Duodenal mucosa (tissue), 2 donors: Measurements from ENCODE around the gene C17orf67.
"Not testable (repeated sequence)": the region's sequence is repeated elsewhere in the genome, so short reads cannot be mapped to it uniquely, and the experiment has no call there.

Source experiments
- H3K27ac ChIP-seq: one replicate; pipeline ENCODE4 v1.7.0; 2013; ENCODE audit warnings: low read depth, low read length
- H3K27me3 ChIP-seq, 2 donors: one replicate each; pipeline ENCODE4 v1.7.0; 2013; ENCODE audit warnings: low read length in 2 of 2, control low read depth in 1 of 2; ENCODE audit not compliant: insufficient read depth in 2 of 2, control insufficient read depth in 1 of 2
- H3K36me3 ChIP-seq, 2 donors: one replicate each; pipeline ENCODE4 v1.7.0; 2013; ENCODE audit warnings: low read length in 2 of 2, control low read depth in 1 of 2; ENCODE audit not compliant: insufficient read depth in 2 of 2, control insufficient read depth in 1 of 2
- H3K4me1 ChIP-seq, 2 donors: one replicate each; pipeline ENCODE4 v1.7.0; 2013; ENCODE audit warnings: low read length in 2 of 2, control low read depth in 1 of 2; ENCODE audit not compliant: insufficient read depth in 2 of 2, control insufficient read depth in 1 of 2
- H3K4me3 ChIP-seq, 2 donors: one replicate each; pipeline ENCODE4 v1.7.0; 2013; ENCODE audit warnings: low read length in 2 of 2, low read depth in 1 of 2
- H3K9ac ChIP-seq, 2 donors: one replicate each; pipeline ENCODE4 v1.7.0; 2013; ENCODE audit warnings: low read length in 2 of 2, low read depth in 1 of 2
- H3K9me3 ChIP-seq, 2 donors: one replicate each; pipeline ENCODE4 v1.7.0; 2013; ENCODE audit warnings: low read length in 2 of 2, control low read depth in 1 of 2; ENCODE audit not compliant: control insufficient read depth in 1 of 2

C17orf67 gene

DNA sequence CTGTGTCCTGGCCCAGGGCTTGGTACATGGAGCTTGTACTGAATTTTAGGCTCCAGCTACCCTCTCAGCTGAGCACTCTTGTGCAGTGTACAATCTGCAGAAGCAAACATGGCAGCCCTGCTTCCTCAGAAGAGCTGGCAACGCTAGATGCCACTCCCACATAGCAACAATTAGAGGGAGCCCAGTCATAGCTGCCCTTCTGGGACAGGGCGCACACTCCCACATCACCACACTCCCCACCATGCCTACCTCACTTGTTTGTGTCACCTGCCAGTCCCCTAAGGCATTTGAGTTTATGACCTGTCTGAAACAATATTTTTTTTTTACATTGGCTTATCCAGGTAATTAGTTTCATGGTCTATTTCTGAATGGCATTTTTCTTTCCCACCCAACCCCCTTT lies 72.3 kb downstream of the C17orf67 start:
- Histone ChIP-seq H3K27ac (no peak overlapping the region), H3K9ac (no peak overlapping the region), H3K9me3 (no peaks in the 10 kb centered on the region), H3K4me3 (no peak overlapping the region), H3K27me3 (no peaks in the 10 kb centered on the region), H3K36me3 (no peaks in the 10 kb centered on the region), H3K4me1 (peaks cover 0 to 5% of the 10 kb centered on the region in 2 donors)

- H3K9ac ChIP-seq, H3K27me3 ChIP-seq, H3K4me3 ChIP-seq, H3K36me3 ChIP-seq, H3K4me1 ChIP-seq, H3K27ac ChIP-seq, H3K9me3 ChIP-seq: not testable (repeated sequence)
Measured at GRCh38 chr17:56757611-56758010, 76.1 kb downstream of the C17orf67 start.

DNA sequence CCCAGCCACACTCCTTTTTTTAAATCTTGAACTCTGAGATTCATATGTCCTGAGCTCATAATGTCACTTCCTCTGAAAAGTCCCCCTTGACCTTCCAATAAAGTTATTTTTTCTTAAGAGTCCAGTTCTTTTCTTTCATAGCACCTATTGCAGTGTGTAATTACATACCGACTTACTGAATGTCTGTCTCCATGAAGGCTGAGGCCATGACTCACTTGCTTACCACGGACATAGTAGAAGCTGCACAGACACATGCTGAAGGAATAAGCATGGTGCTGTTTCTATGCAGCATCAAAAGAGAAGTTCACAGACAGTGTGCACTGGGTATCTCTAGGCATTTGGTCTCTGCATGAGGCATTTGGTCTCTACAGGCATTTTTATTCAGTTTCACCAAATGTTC lies 77.2 kb downstream of the C17orf67 start:
- Histone ChIP-seq H3K4me1 (peaks cover 0 to 7% of the 10 kb centered on the region in 2 donors), H3K4me3 (no peak overlapping the region), H3K36me3 (no peaks in the 10 kb centered on the region), H3K27ac (no peak overlapping the region), H3K9me3 (no peaks in the 10 kb centered on the region), H3K9ac (no peak overlapping the region), H3K27me3 (no peaks in the 10 kb centered on the region)

DNA sequence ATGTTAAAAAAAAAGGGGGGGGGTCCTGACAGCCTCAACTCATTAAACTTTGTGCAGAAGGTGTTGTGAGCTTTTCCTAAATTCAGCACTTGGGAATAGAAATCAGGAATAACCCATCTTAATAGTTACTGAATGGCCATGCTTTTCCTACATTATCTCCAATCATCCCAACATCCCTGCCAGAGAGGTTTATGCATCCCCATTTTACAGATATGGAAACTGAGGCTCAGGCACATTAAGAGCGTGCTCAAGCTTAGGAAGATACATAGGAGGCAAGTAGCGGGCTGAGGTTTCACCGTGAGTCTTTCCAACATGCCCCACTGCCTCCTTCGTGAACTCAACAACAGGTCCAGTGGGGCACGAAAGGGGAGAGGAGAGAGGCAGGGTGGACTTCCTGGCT lies 78.4 kb downstream of the C17orf67 start:
- Histone ChIP-seq H3K4me3 (no peak overlapping the region), H3K36me3 (no peaks in the 10 kb centered on the region), H3K27me3 (no peaks in the 10 kb centered on the region), H3K27ac (no peak overlapping the region), H3K9me3 (no peaks in the 10 kb centered on the region), H3K4me1 (peaks cover 0 to 7% of the 10 kb centered on the region in 2 donors), H3K9ac (no peak overlapping the region)

DNA sequence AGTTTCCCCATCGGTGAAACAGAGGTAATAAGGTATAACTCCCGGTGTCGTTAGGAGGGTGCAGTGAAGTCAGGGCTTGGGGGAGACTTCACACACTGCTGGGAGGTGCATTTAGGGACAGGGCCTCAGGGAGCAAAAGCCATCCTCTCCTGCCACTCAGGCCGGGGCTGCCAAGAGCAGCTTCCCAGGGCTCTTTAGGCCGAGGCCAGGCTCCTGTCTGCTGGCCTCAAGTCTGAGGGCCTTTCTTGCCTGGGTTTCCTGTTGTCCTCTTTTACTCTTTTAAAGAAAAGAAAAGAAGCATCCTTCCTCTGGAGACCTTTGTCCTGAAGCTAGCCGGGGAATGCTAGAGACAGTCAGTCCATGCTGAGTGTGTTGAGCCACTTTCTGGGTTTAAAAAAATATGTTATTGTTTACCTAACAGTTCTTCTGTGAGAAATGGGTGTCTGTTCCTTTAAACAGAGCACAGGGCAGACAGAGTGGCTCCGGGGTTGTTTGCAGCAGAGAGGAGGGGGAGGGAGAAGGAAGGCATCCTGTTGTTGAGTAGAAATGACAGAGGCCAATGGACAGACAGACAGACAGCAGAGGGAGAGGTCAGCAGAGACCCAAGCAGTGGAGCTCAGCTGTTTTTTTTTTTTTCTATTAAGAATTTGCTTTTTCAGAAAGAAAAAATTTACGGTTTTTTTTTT lies 79.1 kb downstream of the C17orf67 start:
- Histone ChIP-seq H3K36me3 (no peaks in the 10 kb centered on the region), H3K4me3 (no peak overlapping the region), H3K9me3 (no peaks in the 10 kb centered on the region), H3K9ac (no peak overlapping the region), H3K27ac (no peak overlapping the region), H3K4me1 (peaks cover 0 to 7% of the 10 kb centered on the region in 2 donors), H3K27me3 (no peaks in the 10 kb centered on the region)

GRCh38 chr17:56752263-56752836 lies 81.4 kb downstream of the C17orf67 start:
- Histone ChIP-seq H3K36me3 (no peaks in the 10 kb centered on the region), H3K27ac (no peak overlapping the region), H3K27me3 (no peaks in the 10 kb centered on the region), H3K4me1 (peaks cover 0 to 3% of the 10 kb centered on the region in 2 donors), H3K9me3 (no peaks in the 10 kb centered on the region), H3K9ac (no peak overlapping the region), H3K4me3 (no peak overlapping the region)

DNA sequence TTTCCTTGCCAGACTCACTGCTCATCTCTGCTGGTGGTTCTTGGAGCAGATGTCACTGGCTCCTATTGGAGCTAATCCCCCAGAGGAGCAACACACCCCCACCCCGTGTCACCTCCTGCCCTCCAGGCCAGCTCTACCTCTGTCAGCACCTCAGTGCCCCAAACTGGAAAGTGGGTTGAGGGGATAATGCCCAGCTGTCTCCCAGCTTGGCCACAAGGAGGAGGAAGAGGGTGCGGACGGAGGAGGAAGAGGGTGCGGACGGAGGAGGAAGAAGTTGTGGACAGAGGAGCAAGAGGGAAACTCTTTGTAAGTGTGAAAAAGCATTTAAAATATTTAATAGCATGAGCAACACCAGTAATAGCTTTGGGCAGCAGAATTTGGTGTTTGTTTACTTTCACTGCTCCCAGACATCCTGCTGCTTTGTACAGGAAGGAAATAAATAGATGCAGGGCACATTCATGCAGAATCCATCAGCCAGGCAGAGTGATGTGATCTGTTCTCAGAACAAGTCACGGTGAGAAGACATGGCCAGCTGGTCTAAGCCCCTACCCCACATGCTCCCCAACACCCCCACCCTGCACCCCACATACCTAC lies 82.5 kb downstream of the C17orf67 start:
- H3K27ac ChIP-seq, result no peak overlapping the region
- H3K9me3 ChIP-seq, result no peaks in the 10 kb centered on the region
- H3K36me3 ChIP-seq, result no peaks in the 10 kb centered on the region
- H3K27me3 ChIP-seq, result no peaks in the 10 kb centered on the region
- H3K4me1 ChIP-seq, result peaks cover 0 to 3% of the 10 kb centered on the region in 2 donors
- no peak overlapping the region for H3K9ac ChIP-seq
- H3K4me3 ChIP-seq, result no peak overlapping the region

DNA sequence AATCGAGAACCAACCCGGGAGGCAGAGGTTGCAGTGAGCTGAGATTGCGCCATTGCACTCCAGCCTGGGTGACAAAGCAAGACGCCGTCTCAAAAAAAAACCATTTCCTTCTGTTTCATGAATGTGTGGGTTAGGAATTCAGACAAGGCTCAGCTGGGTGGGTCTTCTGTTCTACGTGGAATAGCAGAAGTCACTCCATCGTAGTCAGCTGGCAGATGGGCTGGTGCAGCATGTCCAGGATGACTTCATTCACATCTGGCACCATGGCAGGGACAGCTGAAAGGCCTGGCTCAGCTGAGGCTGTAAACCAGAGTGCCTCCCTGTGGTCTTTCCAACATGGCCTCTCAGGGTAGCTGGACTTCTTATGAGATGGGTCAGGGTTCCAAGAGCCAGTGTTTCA lies 89.0 kb downstream of the C17orf67 start:
- Histone ChIP-seq H3K4me3 (no peak overlapping the region), H3K9ac (no peak overlapping the region), H3K36me3 (no peaks in the 10 kb centered on the region), H3K27me3 (no peaks in the 10 kb centered on the region), H3K27ac (no peak overlapping the region), H3K9me3 (peaks cover 0 to 3% of the 10 kb centered on the region in 2 donors), H3K4me1 (no peaks in the 10 kb centered on the region)

GRCh38 chr17:56742601-56743000 lies 91.1 kb downstream of the C17orf67 start:
- peaks cover 4% of the 10 kb centered on the region in 2 donors for H3K4me1 ChIP-seq
- H3K27ac ChIP-seq, result no peak overlapping the region
- peaks cover 0 to 3% of the 10 kb centered on the region in 2 donors for H3K9me3 ChIP-seq
- no peak overlapping the region for H3K4me3 ChIP-seq
- H3K27me3 ChIP-seq, result no peaks in the 10 kb centered on the region
- H3K9ac ChIP-seq, result no peak overlapping the region
- H3K36me3 ChIP-seq, result no peaks in the 10 kb centered on the region
